GM19023 (cell line): Measurements from ENCODE around the gene RPN2.
"Not testable (repeated sequence)": the region's sequence is repeated elsewhere in the genome, so short reads cannot be mapped to it uniquely, and the experiment has no call there.

Experiments used
- ATAC-seq: cut with Tn5 transposase; IDR thresholded peaks from one replicate; pipeline ENCODE4 v1.9.1; 2021; ENCODE audit warnings: mild to moderate bottlenecking, moderate library complexity; ENCODE audit not compliant: unreplicated experiment

The RPN2 gene

GRCh38 chr20:37178839-37179682 is at the start of gene RPN2, which contains the start of gene MROH8:
TSS of gene RPN2 (plus strand) at chr20:37179330. CDS start at chr20:37179357, 27 bp downstream.
TSS of gene MROH8 (minus strand) at chr20:37179548.
- peak; percentile 92 for ATAC-seq

GRCh38 chr20:37131486-37131885 is 47.6 kb upstream of the RPN2 start:
- ATAC-seq, result no peak

GRCh38 chr20:37133952-37134351 is 45.2 kb upstream of the RPN2 start:
- no peak for ATAC-seq

GRCh38 chr20:37137547-37137946 is 41.6 kb upstream of the RPN2 start:
- ATAC-seq, result no peak

GRCh38 chr20:37142708-37143107 is 36.4 kb upstream of the RPN2 start:
- no peak for ATAC-seq

GRCh38 chr20:37144856-37145404 is 34.2 kb upstream of the RPN2 start:
- ATAC-seq, result no peak

GRCh38 chr20:37147250-37147649 is 31.9 kb upstream of the RPN2 start:
- no peak for ATAC-seq

GRCh38 chr20:37150864-37151263 is 28.3 kb upstream of the RPN2 start:
- not testable (repeated sequence) for ATAC-seq

GRCh38 chr20:37151529-37151928 is 27.6 kb upstream of the RPN2 start:
- no peak for ATAC-seq

- no peak for ATAC-seq
Observed at GRCh38 chr20:37152284-37152683, 26.8 kb upstream of the RPN2 start.

- ATAC-seq, result no peak
Observed at GRCh38 chr20:37154684-37155298, 24.3 kb upstream of the RPN2 start.

- ATAC-seq, result no peak
Observed at GRCh38 chr20:37155987-37156386, 23.1 kb upstream of the RPN2 start.

- no peak for ATAC-seq
Observed at GRCh38 chr20:37158248-37158647, 20.9 kb upstream of the RPN2 start.

GRCh38 chr20:37160683-37161082 is 18.4 kb upstream of the RPN2 start:
- no peak for ATAC-seq

GRCh38 chr20:37161830-37162549 is 17.1 kb upstream of the RPN2 start:
- ATAC-seq, result no peak

GRCh38 chr20:37162646-37163045 is 16.5 kb upstream of the RPN2 start:
- no peak for ATAC-seq

GRCh38 chr20:37163832-37164554 is 15.1 kb upstream of the RPN2 start:
- ATAC-seq, result no peak

- ATAC-seq, result no peak
Observed at GRCh38 chr20:37165031-37165430, 14.1 kb upstream of the RPN2 start.

GRCh38 chr20:37166867-37167266 is 12.3 kb upstream of the RPN2 start:
- no peak for ATAC-seq

- no peak for ATAC-seq
Observed at GRCh38 chr20:37172836-37173235, 6.3 kb upstream of the RPN2 start.
